Choroid plexus epithelial cell (primary cell): ENCODE results near the gene STK33.

ENCODE experiments used
- DNase-seq: peaks from one replicate; pipeline ENCODE4 v3.0.0-alpha.2; 2010; ENCODE audit warnings: low read depth
- H3K4me3 ChIP-seq: 2 replicates; pipeline ENCODE4 v1.5.1; 2011; ENCODE audit warnings: low read depth, mild to moderate bottlenecking, control low read depth, low read length, moderate library complexity
- TF ChIP-seq, protein P1 (sequence below): conservative IDR thresholded peaks from 2 replicates; pipeline ENCODE4 v1.5.1; 2011; ENCODE audit warnings: low read depth, mild to moderate bottlenecking, control low read depth, inconsistent platforms, low read length, moderate library complexity

Gene STK33

DNA sequence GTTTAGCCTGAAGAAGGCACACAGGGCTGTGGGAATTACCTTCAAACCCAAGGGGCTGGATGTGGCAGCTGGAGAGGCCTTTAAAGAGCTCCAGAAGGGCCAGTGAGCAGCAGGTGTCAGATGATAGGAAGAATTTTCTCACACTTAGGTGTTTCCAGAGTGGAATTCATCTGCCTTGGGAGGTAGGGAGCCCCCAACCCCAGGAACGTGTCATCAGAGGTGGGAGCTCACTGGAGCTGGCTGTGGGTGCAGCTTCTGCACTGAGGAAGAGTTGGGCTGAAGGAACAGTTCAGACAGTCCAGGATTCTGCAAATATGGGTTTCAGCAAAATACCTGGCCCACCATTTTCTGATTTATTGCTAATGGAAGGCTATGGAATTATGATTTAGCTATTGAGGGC, 210.8 kb downstream of the STK33 start:
- H3K4me3 ChIP-seq: no peak overlapping the region
- DNase-seq: no peak
- TF ChIP-seq, protein P1, sequence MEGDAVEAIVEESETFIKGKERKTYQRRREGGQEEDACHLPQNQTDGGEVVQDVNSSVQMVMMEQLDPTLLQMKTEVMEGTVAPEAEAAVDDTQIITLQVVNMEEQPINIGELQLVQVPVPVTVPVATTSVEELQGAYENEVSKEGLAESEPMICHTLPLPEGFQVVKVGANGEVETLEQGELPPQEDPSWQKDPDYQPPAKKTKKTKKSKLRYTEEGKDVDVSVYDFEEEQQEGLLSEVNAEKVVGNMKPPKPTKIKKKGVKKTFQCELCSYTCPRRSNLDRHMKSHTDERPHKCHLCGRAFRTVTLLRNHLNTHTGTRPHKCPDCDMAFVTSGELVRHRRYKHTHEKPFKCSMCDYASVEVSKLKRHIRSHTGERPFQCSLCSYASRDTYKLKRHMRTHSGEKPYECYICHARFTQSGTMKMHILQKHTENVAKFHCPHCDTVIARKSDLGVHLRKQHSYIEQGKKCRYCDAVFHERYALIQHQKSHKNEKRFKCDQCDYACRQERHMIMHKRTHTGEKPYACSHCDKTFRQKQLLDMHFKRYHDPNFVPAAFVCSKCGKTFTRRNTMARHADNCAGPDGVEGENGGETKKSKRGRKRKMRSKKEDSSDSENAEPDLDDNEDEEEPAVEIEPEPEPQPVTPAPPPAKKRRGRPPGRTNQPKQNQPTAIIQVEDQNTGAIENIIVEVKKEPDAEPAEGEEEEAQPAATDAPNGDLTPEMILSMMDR: no peak

DNA sequence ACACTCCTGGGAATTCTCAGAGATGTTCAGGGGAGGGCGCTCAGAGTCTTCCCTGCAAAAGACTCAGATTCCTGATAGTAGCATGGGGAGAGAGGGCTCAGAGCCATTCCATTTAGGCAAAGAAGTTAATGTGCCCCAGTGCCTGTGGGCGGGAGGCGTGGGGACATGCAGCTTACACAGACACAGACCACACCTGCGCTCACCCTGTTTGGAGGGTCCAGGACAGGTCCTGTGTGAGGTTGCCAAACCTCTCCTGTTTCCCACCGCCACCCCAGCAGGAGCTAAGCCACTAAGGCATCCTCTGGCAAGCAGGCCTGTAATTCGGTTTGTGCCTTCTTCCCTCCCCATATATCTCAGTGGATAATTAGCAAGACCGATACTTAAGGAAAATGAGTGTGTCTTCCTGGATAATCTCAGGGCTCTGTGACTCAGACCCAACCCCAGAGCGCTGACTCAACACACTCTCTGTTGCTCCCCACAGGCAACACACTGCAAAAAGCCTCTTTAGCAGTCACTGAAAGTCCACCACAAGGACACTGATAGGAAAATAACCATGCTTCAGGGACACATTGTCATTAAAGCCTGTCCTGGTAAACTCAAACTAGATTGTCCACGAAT, 211.5 kb downstream of the STK33 start:
- TF ChIP-seq, protein P1: no peak
- DNase-seq: peak; percentile 15
- H3K4me3 ChIP-seq: no peak overlapping the region

- TF ChIP-seq, protein P1: no peak
- H3K4me3 ChIP-seq: no peak overlapping the region
- no peak for DNase-seq
Measured at GRCh38 chr11:8381871-8382396, 212.1 kb downstream of the STK33 start.

DNA sequence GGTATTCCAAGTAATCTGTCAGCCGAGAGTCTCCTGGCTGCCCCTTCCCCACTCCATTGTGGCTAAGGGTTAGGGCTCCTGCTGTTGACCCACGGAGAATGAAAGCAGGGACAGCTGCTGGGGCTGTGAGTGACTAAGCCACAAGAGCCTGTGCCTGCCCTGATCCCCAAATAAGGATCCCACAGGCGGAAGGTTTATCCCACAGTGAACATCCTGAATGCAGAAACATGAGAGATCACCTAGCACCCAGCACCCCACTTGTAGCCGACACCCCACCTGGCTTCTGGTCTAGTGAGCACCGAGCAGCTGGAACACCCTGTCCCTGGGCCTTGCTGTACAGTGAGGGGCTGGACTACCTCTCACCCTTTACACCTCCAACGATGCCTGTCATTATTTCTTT, 212.7 kb downstream of the STK33 start:
- H3K4me3 ChIP-seq: no peak overlapping the region
- DNase-seq: no peak
- TF ChIP-seq, protein P1: no peak

DNA sequence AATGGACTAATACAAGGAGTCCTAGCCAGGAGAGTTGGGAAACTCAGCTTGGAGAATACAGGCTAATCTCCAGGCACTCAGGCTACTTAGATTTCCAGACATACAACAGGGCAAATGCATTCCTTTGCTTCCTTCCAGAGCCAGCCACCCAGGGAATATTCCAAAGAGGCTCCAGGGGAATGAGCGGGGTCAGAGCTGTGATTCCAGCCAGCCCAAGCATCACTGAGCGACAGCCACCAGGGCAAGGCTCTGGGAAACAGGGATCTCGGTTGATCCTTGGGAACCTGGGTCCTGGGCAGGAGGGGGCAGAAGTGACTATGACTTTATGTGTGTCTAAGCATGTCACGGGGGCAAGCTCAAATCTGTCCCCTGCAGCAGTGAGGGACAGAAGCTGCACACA, 218.1 kb downstream of the STK33 start:
- DNase-seq: no peak
- H3K4me3 ChIP-seq: no peak overlapping the region
- TF ChIP-seq, protein P1: no peak

DNA sequence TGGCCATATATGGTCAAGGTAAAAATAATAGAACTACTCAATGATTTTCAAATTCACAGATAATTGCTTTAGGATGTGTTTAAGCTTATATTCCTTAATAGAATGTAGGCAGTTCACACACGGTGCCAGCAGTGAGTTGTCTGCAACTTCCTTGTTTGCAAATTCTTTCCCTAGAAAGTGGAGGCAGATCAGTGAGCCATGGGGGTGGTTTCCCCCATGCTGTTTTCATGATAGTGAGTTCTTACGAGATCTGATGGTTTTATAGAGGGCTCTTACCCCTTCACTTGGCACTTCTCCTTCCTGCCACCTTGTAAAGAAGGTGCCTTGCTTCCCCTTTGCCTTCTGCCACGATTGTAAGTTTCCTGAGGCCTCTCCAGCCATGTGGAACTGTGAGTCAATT, 218.6 kb downstream of the STK33 start:
- TF ChIP-seq, protein P1: no peak

DNA sequence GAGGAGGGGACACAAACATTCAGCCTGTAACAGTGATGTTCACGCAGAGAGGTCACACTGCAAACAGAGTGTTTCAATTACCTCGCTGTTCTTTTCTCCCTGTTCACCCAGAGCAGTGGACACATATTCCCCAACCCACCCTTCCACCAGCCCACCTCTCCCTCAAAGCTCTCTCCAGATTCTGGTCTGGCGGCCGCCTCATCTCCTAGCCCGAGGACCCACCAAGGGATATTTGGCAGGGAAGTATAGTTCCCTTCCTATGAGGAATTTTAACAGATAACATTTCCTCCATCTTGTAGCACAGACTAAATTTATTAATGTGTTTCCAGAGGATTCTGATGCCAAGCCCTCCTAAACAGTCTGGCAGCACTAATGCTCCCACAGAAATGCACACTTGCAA, 219.3 kb downstream of the STK33 start:
- no peak overlapping the region for H3K4me3 ChIP-seq
- TF ChIP-seq, protein P1: no peak
- DNase-seq: no peak

More for the DNA sequence above, 218.6 kb downstream of the STK33 start:
- DNase-seq: no peak
- H3K4me3 ChIP-seq: no peak overlapping the region
